H9 (cell line): Measurements from ENCODE around the gene CCDC141. TPM values are rescaled to one million over a fixed set of nuclear protein-coding genes. Genes with fewer than 3 reads are reported as not detected.

ENCODE experiments used
- DNase-seq: peaks from one replicate; pipeline ENCODE4 v3.0.0-alpha.2; 2017
- H2AFZ ChIP-seq: one replicate; pipeline ENCODE4 v1.6.1; 2013; ENCODE audit warnings: mild to moderate bottlenecking, low read length, control low read depth, moderate library complexity
- H2AK5ac ChIP-seq: 2 replicates; pipeline ENCODE4 v1.6.1; 2013; ENCODE audit warnings: low read length, control low read depth, mixed read lengths; ENCODE audit not compliant: insufficient read length
- H2BK120ac ChIP-seq: one replicate; pipeline ENCODE4 v1.6.1; 2013; ENCODE audit warnings: low read depth, mild to moderate bottlenecking, low read length, control low read depth, inconsistent platforms; ENCODE audit not compliant: poor library complexity, severe bottlenecking
- H2BK12ac ChIP-seq: 2 replicates; pipeline ENCODE4 v1.6.1; 2013; ENCODE audit warnings: low read length, control low read depth, mixed read lengths, low read depth; ENCODE audit not compliant: insufficient read length
- H2BK15ac ChIP-seq: 2 replicates; pipeline ENCODE4 v1.6.1; 2013; ENCODE audit warnings: low read depth, low read length, control low read depth
- H2BK20ac ChIP-seq: one replicate; pipeline ENCODE4 v1.6.1; 2013; ENCODE audit warnings: low read depth, mild to moderate bottlenecking, low read length, control low read depth, inconsistent platforms; ENCODE audit not compliant: poor library complexity, severe bottlenecking
- H2BK5ac ChIP-seq: 2 replicates; pipeline ENCODE4 v1.6.1; 2013; ENCODE audit warnings: low read length, control low read depth, mixed read lengths; ENCODE audit not compliant: insufficient read length
- H3K14ac ChIP-seq: 2 replicates; pipeline ENCODE4 v1.6.1; 2013; ENCODE audit warnings: low read length, control low read depth; ENCODE audit not compliant: insufficient read depth
- H3K18ac ChIP-seq: 2 replicates; pipeline ENCODE4 v1.6.1; 2013; ENCODE audit warnings: low read depth, mild to moderate bottlenecking, mixed read lengths, low read length, control low read depth; ENCODE audit not compliant: insufficient read length
- H3K23ac ChIP-seq: 2 replicates; pipeline ENCODE4 v1.6.1; 2013; ENCODE audit warnings: low read length, control low read depth, mixed read lengths, low read depth; ENCODE audit not compliant: insufficient read length
- H3K23me2 ChIP-seq: 2 replicates; pipeline ENCODE4 v1.6.1; 2013; ENCODE audit warnings: low read depth, mild to moderate bottlenecking, mixed read lengths, low read length, control low read depth; ENCODE audit not compliant: insufficient read length, poor library complexity, severe bottlenecking
- H3K27ac ChIP-seq: 2 replicates; pipeline ENCODE4 v1.5.1; 2013; ENCODE audit warnings: low read length, control low read depth, mixed read lengths, low read depth; ENCODE audit not compliant: insufficient read length
- H3K27me3 ChIP-seq: 2 replicates; pipeline ENCODE4 v1.6.1; 2013; ENCODE audit warnings: low read length, control low read depth, inconsistent platforms; ENCODE audit not compliant: insufficient read depth
- H3K4ac ChIP-seq: 2 replicates; pipeline ENCODE4 v1.6.1; 2013; ENCODE audit warnings: low read depth, mild to moderate bottlenecking, control low read depth, inconsistent platforms, low read length, moderate library complexity
- H3K4me1 ChIP-seq: 2 replicates; pipeline ENCODE4 v1.6.1; 2013; ENCODE audit warnings: low read length, control low read depth, inconsistent platforms; ENCODE audit not compliant: insufficient read depth
- H3K4me2 ChIP-seq: 2 replicates; pipeline ENCODE4 v1.6.1; 2013; ENCODE audit warnings: low read length, control low read depth, mixed read lengths; ENCODE audit not compliant: insufficient read length, insufficient read depth
- H3K56ac ChIP-seq: 2 replicates; pipeline ENCODE4 v1.6.1; 2013; ENCODE audit warnings: low read depth, mild to moderate bottlenecking, mixed read lengths, low read length, control low read depth; ENCODE audit not compliant: insufficient read length
- H3K79me1 ChIP-seq: 2 replicates; pipeline ENCODE4 v1.6.1; 2013; ENCODE audit warnings: low read depth, mild to moderate bottlenecking, moderate library complexity, low read length, control low read depth, inconsistent platforms; ENCODE audit not compliant: insufficient read depth, poor library complexity, severe bottlenecking
- H3K79me2 ChIP-seq: 2 replicates; pipeline ENCODE4 v1.6.1; 2013; ENCODE audit warnings: low read length, control low read depth, inconsistent platforms; ENCODE audit not compliant: insufficient read depth
- H3K9ac ChIP-seq: 2 replicates; pipeline ENCODE4 v1.6.1; 2013; ENCODE audit warnings: low read length, control low read depth, mixed read lengths; ENCODE audit not compliant: insufficient read length; ENCODE audit errors: extremely low read depth
- H3K9me3 ChIP-seq: one replicate; pipeline ENCODE4 v1.6.1; 2013; ENCODE audit warnings: low read depth, low read length, inconsistent platforms; ENCODE audit not compliant: control insufficient read depth
- H3T11ph ChIP-seq: one replicate; pipeline ENCODE4 v1.6.1; 2013; ENCODE audit warnings: mild to moderate bottlenecking, low read length, control low read depth, inconsistent platforms
- H4K20me1 ChIP-seq: one replicate; pipeline ENCODE4 v1.6.1; 2013; ENCODE audit not compliant: control insufficient read depth, insufficient read length, insufficient read depth
- H4K5ac ChIP-seq: 2 replicates; pipeline ENCODE4 v1.6.1; 2013; ENCODE audit warnings: low read depth, mild to moderate bottlenecking, mixed read lengths, low read length, control low read depth; ENCODE audit not compliant: insufficient read length
- H4K8ac ChIP-seq: replicated peaks from 2 replicates; pipeline ENCODE4 v1.6.1; 2013; ENCODE audit warnings: low read length, control low read depth, mixed read lengths, low read depth; ENCODE audit not compliant: insufficient read length
- H4K91ac ChIP-seq: 2 replicates; pipeline ENCODE4 v1.6.1; 2013; ENCODE audit warnings: low read depth, mild to moderate bottlenecking, moderate library complexity, mixed read lengths, low read length, control low read depth; ENCODE audit not compliant: insufficient read length
- H3K27ac Mint-ChIP-seq, 3 experiments: 2 replicates in 2 of 3; 3 replicates in 1 of 3; pipeline ENCODE4 v1.8.0; 2020 to 2021; ENCODE audit warnings: mixed read lengths in 3 of 3, mild to moderate bottlenecking in 1 of 3, moderate library complexity in 1 of 3
- H3K27me3 Mint-ChIP-seq: 2 replicates; pipeline ENCODE4 v1.8.0; 2021; ENCODE audit warnings: low read depth, mild to moderate bottlenecking, moderate library complexity, mixed read lengths
- H3K36me3 Mint-ChIP-seq, 3 experiments: 2 replicates in 2 of 3; 3 replicates in 1 of 3; pipeline ENCODE4 v1.8.0; 2020 to 2021; ENCODE audit warnings: low read depth in 3 of 3, mixed read lengths in 3 of 3; ENCODE audit not compliant: insufficient read depth in 1 of 3
- H3K4me1 Mint-ChIP-seq, 2 experiments: 2 replicates each; pipeline ENCODE4 v1.8.0; 2020; ENCODE audit warnings: mixed read lengths in 2 of 2
- H3K4me3 Mint-ChIP-seq, 2 experiments: 2 replicates in 1 of 2; 3 replicates in 1 of 2; pipeline ENCODE4 v1.8.0; 2020 to 2021; ENCODE audit warnings: mild to moderate bottlenecking in 2 of 2, mixed read lengths in 2 of 2, moderate library complexity in 1 of 2
- H3K9me3 Mint-ChIP-seq, 2 experiments: 2 replicates in 1 of 2; 3 replicates in 1 of 2; pipeline ENCODE4 v1.8.0; 2020; ENCODE audit warnings: mild to moderate bottlenecking in 2 of 2, mixed read lengths in 2 of 2, moderate library complexity in 1 of 2
- total RNA-seq: library from RNA; stranded (reverse); gene quantifications from 2 replicates; pipeline ENCODE4 v1.2.1, GENCODE V29; 2021
- TF ChIP-seq, protein P1 (sequence below): fragments of 200-600 bp; sonication (generic); conservative IDR thresholded peaks from 3 replicates; pipeline ENCODE4 v1.8.0; 2021; ENCODE audit warnings: antibody characterized with exemption, mild to moderate bottlenecking

Gene CCDC141
- total RNA-seq, 1 experiment from 2014 or later = 1.0 TPM

DNA sequence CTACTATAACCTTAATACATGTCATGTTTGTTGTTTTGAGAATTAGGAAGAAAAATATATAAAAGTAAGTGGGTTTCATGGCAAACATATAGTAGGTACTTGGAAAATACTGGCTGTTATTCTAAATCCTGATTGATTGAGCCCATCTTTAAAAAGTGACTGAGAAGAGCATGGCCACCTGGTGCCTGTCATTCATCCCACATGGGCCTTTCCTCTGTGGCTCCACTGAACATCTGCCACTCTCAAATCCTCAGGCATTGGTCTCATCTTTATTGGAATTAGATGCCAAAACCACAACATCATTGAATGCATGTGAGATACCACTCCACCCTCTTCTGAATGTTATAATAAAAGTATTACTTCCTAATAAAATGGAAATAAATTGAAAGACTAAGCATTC is 141.1 kb downstream of the CCDC141 start:
- H3K9ac ChIP-seq = no peak overlapping the region
- TF ChIP-seq, protein P1, sequence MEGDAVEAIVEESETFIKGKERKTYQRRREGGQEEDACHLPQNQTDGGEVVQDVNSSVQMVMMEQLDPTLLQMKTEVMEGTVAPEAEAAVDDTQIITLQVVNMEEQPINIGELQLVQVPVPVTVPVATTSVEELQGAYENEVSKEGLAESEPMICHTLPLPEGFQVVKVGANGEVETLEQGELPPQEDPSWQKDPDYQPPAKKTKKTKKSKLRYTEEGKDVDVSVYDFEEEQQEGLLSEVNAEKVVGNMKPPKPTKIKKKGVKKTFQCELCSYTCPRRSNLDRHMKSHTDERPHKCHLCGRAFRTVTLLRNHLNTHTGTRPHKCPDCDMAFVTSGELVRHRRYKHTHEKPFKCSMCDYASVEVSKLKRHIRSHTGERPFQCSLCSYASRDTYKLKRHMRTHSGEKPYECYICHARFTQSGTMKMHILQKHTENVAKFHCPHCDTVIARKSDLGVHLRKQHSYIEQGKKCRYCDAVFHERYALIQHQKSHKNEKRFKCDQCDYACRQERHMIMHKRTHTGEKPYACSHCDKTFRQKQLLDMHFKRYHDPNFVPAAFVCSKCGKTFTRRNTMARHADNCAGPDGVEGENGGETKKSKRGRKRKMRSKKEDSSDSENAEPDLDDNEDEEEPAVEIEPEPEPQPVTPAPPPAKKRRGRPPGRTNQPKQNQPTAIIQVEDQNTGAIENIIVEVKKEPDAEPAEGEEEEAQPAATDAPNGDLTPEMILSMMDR = no peak
- H3K23me2 ChIP-seq = no peaks in the 10 kb centered on the region
- H3K18ac ChIP-seq = no peak overlapping the region
- no peak overlapping the region for H3K4ac ChIP-seq
- H4K91ac ChIP-seq = no peak overlapping the region
- H2BK120ac ChIP-seq = no peak overlapping the region
- H3K14ac ChIP-seq = no peak overlapping the region
- no peaks in the 10 kb centered on the region for H3K9me3 ChIP-seq
- no peaks in the 10 kb centered on the region for H4K20me1 ChIP-seq
- no peaks in the 10 kb centered on the region for H3K79me1 ChIP-seq
- H3K4me1 ChIP-seq = no peaks in the 10 kb centered on the region
- no peak overlapping the region for H2BK20ac ChIP-seq
- H2BK12ac ChIP-seq = no peak overlapping the region
- H3T11ph ChIP-seq = no peak overlapping the region
- Mint-ChIP-seq H3K4me1 (peaks cover 9 to 17% of the 10 kb centered on the region in 2 experiments), H3K27me3 (no peaks in the 10 kb centered on the region), H3K36me3 (peaks cover 0 to 2% (median 0%) of the 10 kb centered on the region in 3 experiments; a peak in 2 of 7 replicates), H3K9me3 (peaks cover 0 to 1% of the 10 kb centered on the region in 2 experiments; a peak in 1 of 5 replicates), H3K27ac (no peak overlapping the region), H3K4me3 (no peak overlapping the region)
- no peak overlapping the region for H4K5ac ChIP-seq
- DNase-seq = no peak
- H2AFZ ChIP-seq = no peak overlapping the region
- no peak overlapping the region for H2BK5ac ChIP-seq
- no peak overlapping the region for H3K56ac ChIP-seq
- H3K27me3 ChIP-seq = no peaks in the 10 kb centered on the region
- no peak overlapping the region for H3K27ac ChIP-seq
- H3K79me2 ChIP-seq = no peaks in the 10 kb centered on the region
- no peak overlapping the region for H4K8ac ChIP-seq
- no peak overlapping the region for H3K23ac ChIP-seq
- H3K4me2 ChIP-seq = no peak overlapping the region
- H2AK5ac ChIP-seq = no peak overlapping the region
- H2BK15ac ChIP-seq = no peak overlapping the region
